Astrocyte of the cerebellum (primary cell): ENCODE results near the gene TMEM169.

ENCODE experiments used
- DNase-seq: peaks from one replicate; pipeline ENCODE4 v3.0.0-alpha.2; 2011; ENCODE audit warnings: low read depth
- H3K4me3 ChIP-seq: 2 replicates; pipeline ENCODE4 v1.5.1; 2011; ENCODE audit warnings: mild to moderate bottlenecking, low read depth, low read length, moderate library complexity
- CTCF ChIP-seq: IDR thresholded peaks from 2 replicates; pipeline ENCODE4 v1.5.1; 2012; ENCODE audit warnings: low read length, low read depth, moderate library complexity, mild to moderate bottlenecking; ENCODE audit errors: missing control alignments
- in situ Hi-C: cut with HindIII; loops from 2 replicates; pipeline ENCODE4 v1.10.0; 2017; ENCODE audit warnings: low sequenced_read_pairs

The TMEM169 gene

GRCh38 chr2:216107760-216108159, 26.0 kb downstream of the TMEM169 start:
- TF ChIP-seq CTCF = no peak
- in situ Hi-C loops = no loop called here
- no peak for DNase-seq
- H3K4me3 ChIP-seq = no peak overlapping the region

GRCh38 chr2:216108310-216108966, 26.7 kb downstream of the TMEM169 start:
- in situ Hi-C loops = no loop called here
- no peak for TF ChIP-seq CTCF
- peak overlapping the region; percentile 72 for H3K4me3 ChIP-seq
- no peak for DNase-seq

- in situ Hi-C loops = no loop called here
- H3K4me3 ChIP-seq = peak within 1 kb of the TSS; percentile 72
- TF ChIP-seq CTCF = no peak
- peak; percentile 90 for DNase-seq
These were observed 27.5 kb downstream of the TMEM169 start, which contains the start of gene XRCC5 for GRCh38 chr2:216108967-216109921. TSS of gene XRCC5 (plus strand) at chr2:216109348. CDS start at chr2:216109437, 89 bp downstream.

GRCh38 chr2:216109962-216110614, 28.4 kb downstream of the TMEM169 start:
- H3K4me3 ChIP-seq = peak overlapping the region; percentile 72
- in situ Hi-C loops = no loop called here
- TF ChIP-seq CTCF = peak; percentile 44
- DNase-seq = peak; percentile 39

GRCh38 chr2:216110620-216111019, 28.9 kb downstream of the TMEM169 start:
- H3K4me3 ChIP-seq = peak overlapping the region; percentile 72
- TF ChIP-seq CTCF = no peak
- in situ Hi-C loops = no loop called here
- DNase-seq = no peak

- in situ Hi-C loops = no loop called here
- no peak for DNase-seq
- no peak for TF ChIP-seq CTCF
- H3K4me3 ChIP-seq = no peak overlapping the region
These were observed 29.4 kb downstream of the TMEM169 start for GRCh38 chr2:216111122-216111521.
